Heart right ventricle (tissue), 16 donors: ENCODE data around the gene ZNF415. TPM values are rescaled to one million over a fixed set of nuclear protein-coding genes. Genes with fewer than 3 reads are reported as not detected.
A peak's percentile ranks its signal among the peaks of the same experiment; 100 is the strongest.

Source experiments
- ATAC-seq, 8 donors: fragments of 200-7000 bp; cut with Tn5 transposase; one replicate each; pipeline ENCODE4 v1.9.1; 2020; ENCODE audit warnings: mild to moderate bottlenecking in 8 of 8, moderate library complexity in 8 of 8, moderate number of reproducible peaks in 1 of 8
- DNase-seq, 2 donors: peaks; one replicate each; pipeline ENCODE4 v3.0.0-alpha.2; 2020
- H3K27ac ChIP-seq, 10 donors: fragments of 200-600 bp; sonication (generic) in 2 of 10; one replicate each; pipeline versions ENCODE4 v1.5.0 to v1.8.0; 2020 to 2022; ENCODE audit warnings: mild to moderate bottlenecking in 3 of 10
- H3K27me3 ChIP-seq, 7 donors: fragments of 200-600 bp; one replicate each; pipeline ENCODE4 v1.8.0; 2021 to 2022; ENCODE audit warnings: mild to moderate bottlenecking in 2 of 7
- H3K36me3 ChIP-seq, 9 donors: fragments of 200-600 bp; sonication (generic) in 1 of 9; one replicate each; pipeline versions ENCODE4 v1.5.0 to v1.8.0; 2020 to 2022; ENCODE audit warnings: mild to moderate bottlenecking in 2 of 9
- H3K4me1 ChIP-seq, 9 donors: fragments of 200-600 bp; sonication (generic) in 1 of 9; one replicate each; pipeline versions ENCODE4 v1.5.0 to v1.8.0; 2020 to 2022; ENCODE audit warnings: mild to moderate bottlenecking in 4 of 9
- H3K4me3 ChIP-seq, 10 donors: fragments of 200-600 bp; sonication (generic) in 2 of 10; one replicate each; pipeline versions ENCODE4 v1.5.0 to v1.8.0; 2020 to 2022; ENCODE audit warnings: mild to moderate bottlenecking in 7 of 10, moderate library complexity in 2 of 10
- H3K9me3 ChIP-seq, 11 donors: fragments of 200-600 bp in 10 of 11; sonication (generic) in 2 of 11; one replicate each; pipeline versions ENCODE4 v1.5.0 to v1.8.0; 2013 to 2022; ENCODE audit warnings: mild to moderate bottlenecking in 2 of 11, control low read depth in 1 of 11, moderate library complexity in 1 of 11
- WGBS, 2 donors: extraction: QIAGEN DNeasy Blood & Tissue Kit; methylation state at CpG; one replicate each; pipeline ENCODE4 v1.1.7; 2013; ENCODE audit warnings: inconsistent platforms in 1 of 2; 5-methylcytosine and 5-hydroxymethylcytosine counted together
- intact Hi-C, 10 donors: fragments of 100-400 bp; cut with DNase I; formaldehyde crosslinking; loops; one replicate each; pipeline versions ENCODE4 v1.11.1 to v1.14.2; 2022
- polyA plus RNA-seq, 2 donors: library from polyadenylated mRNA; stranded (reverse); fragments of 200-250 nt; gene quantifications; one replicate each; pipeline ENCODE4 v1.2.3, GENCODE V29; 2013
- total RNA-seq, 10 donors: library from RNA; stranded (reverse); fragmentation: NEBNext Ultra II Directional in 3 of 10; extraction: Animal tissue kit (Norgen Biotek cat#: 25700) in 3 of 10; gene quantifications; one replicate each; pipeline versions ENCODE4 v1.2.1 to v1.2.4, GENCODE V29; 2021 to 2023
- TF ChIP-seq, protein P1 (sequence below), 9 donors: fragments of 200-600 bp; sonication (generic) in 2 of 9; IDR thresholded peaks; one replicate each; pipeline versions ENCODE4 v1.5.0 to v1.8.0; 2021 to 2022; ENCODE audit warnings: antibody characterized with exemption in 9 of 9, mild to moderate bottlenecking in 5 of 9, moderate library complexity in 1 of 9
- donor health status: Arrhythmogenic right ventricular cardiomyopathy.
- donor health status: ischemic (EF 13 %, LVEDD 7.1; RV severe dilation, severe dysfunction).
- donor health status: healthy with polysubstance abuse.
- donor health status: DM: no; HTN: yes; CAD: no.
- donor health status: DM: no; HTN: no; CAD: no.
- donor health status: ischemic (EF 25% LVEDD 6.9; RV normal size, moderate dysfunction).
- donor health status: ischemic (EF 25% LVEDD 5.7; RV mildly dilated, moderate dysfunction).
- donor health status: healthy.
- donor health status: DM: yes; HTN: yes; CAD: no.
- donor health status: Ischemic cardiomyopathy.
- donor health status: ischemic (EF 35%, LVEDD 5.7; RV mildly dilated, moderate dysfunction).
- donor health status: nonischemic (EF 11% LVEDD 7.7; RV severe dilation, severe dysfunction).
- donor health status: DM: yes; HTN: yes; CAD: no.
- donor health status: PGD.
- donor health status: ischemic (EF 29% LVEDD 5.4; RV normal size, mild dysfunction).
- donor health status: nonischemic (EF 23%, LVEDD 6.1; RV moderate dilation, normal function).

Gene ZNF415
- total and polyA plus RNA-seq, 12 donors, result 9.5 to 32.5 (median 21.7) TPM

- no peaks in the 10 kb centered on the region for H3K9me3 ChIP-seq
- TF ChIP-seq, protein P1, sequence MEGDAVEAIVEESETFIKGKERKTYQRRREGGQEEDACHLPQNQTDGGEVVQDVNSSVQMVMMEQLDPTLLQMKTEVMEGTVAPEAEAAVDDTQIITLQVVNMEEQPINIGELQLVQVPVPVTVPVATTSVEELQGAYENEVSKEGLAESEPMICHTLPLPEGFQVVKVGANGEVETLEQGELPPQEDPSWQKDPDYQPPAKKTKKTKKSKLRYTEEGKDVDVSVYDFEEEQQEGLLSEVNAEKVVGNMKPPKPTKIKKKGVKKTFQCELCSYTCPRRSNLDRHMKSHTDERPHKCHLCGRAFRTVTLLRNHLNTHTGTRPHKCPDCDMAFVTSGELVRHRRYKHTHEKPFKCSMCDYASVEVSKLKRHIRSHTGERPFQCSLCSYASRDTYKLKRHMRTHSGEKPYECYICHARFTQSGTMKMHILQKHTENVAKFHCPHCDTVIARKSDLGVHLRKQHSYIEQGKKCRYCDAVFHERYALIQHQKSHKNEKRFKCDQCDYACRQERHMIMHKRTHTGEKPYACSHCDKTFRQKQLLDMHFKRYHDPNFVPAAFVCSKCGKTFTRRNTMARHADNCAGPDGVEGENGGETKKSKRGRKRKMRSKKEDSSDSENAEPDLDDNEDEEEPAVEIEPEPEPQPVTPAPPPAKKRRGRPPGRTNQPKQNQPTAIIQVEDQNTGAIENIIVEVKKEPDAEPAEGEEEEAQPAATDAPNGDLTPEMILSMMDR (IDR thresholded peaks at IDR 0.05), result no peak
- intact Hi-C loops, result no loop called here
- peak overlapping the region in 5 of 10 donors; percentile 12 to 59 (median 36) for H3K27ac ChIP-seq
- H3K4me3 ChIP-seq, result no peak overlapping the region
- 70% methylated on average over 28 to 29 of the region's 29 CpGs for WGBS, 2 donors
- peaks cover 0 to 76% (median 16%) of the 10 kb centered on the region in 9 donors for H3K36me3 ChIP-seq
- H3K27me3 ChIP-seq, result no peaks in the 10 kb centered on the region
- ATAC-seq, result peak in 4 of 8 donors; percentile 27 to 52 (median 36)
- H3K4me1 ChIP-seq, result peaks cover 0 to 44% (median 18%) of the 10 kb centered on the region in 9 donors
- no peak for DNase-seq
These were observed 37.7 kb downstream of the ZNF415 start for GRCh38 chr19:53094754-53095575.

DNA sequence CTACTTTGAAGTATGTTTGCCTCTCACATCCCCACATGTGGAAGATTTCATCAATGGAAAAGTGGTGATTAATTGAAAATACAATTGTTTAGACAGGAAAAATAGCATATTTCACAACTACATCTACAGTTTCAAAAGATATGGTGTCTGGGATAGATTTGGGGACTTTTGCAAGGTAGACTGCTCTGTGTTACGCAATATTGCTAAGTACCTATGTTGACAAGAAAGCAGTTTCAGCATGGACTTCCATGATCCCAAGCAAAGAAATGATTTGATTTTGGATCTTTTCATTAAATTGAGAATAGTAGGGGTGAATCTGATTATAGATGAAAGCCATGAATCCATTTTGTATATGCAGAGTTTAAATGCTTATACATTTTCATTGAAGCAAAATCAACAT lies 40.0 kb downstream of the ZNF415 start:
- no peak for DNase-seq

DNA sequence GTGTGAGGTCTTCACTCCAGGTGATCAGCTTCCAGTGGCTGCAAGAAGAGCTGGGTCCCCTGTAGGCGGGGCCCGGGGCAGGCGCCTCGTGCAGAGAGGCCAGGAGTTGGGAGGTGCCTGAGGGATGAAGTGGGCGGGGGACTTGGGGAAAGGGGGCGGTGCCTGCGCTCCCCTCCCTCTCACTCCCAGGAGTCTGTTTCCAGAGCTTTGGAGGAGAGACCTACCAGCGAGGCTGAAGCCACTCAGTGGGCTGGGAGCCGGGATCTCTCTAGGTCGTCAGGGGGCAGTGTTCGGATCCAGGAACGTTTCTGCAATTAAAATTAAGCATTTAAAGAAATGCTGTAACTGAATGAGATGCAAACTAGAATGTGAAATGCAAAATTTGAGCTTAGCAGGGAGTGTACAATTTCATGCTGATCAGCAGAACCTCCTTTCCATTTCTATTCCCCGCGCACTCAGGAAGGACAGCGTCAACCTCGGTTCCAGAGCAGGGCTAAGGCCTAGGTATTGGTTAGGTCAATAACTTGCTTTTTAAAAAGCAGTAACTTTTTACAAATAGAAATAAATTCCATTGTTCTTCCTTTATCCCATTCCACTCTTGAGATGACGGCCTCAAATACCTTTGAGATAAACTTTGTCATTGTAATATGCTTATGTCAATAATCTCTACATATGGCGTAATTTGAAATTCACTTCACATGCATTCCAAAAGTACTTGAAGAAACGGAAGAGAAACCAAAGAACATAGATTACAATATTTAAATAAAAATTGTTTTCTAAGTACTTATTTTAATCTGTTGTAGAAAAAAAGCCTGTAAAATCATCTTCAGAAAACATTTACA lies 41.1 kb downstream of the ZNF415 start:
- peaks cover 0 to 85% (median 19%) of the 10 kb centered on the region in 9 donors for H3K36me3 ChIP-seq
- no peaks in the 10 kb centered on the region for H3K9me3 ChIP-seq
- no peaks in the 10 kb centered on the region for H3K27me3 ChIP-seq
- TF ChIP-seq, protein P1 (IDR thresholded peaks at IDR 0.05), result no peak
- WGBS, 2 donors, result 88 to 91% methylated on average over 19 of the region's 19 CpGs
- intact Hi-C loops, result no loop called here
- H3K4me3 ChIP-seq, result no peak overlapping the region
- DNase-seq (no peak), ATAC-seq (no peak)
- peaks cover 3 to 42% (median 24%) of the 10 kb centered on the region in 9 donors for H3K4me1 ChIP-seq
- H3K27ac ChIP-seq, result no peak overlapping the region

More for the DNA sequence above, 40.0 kb downstream of the ZNF415 start:
- no peak overlapping the region for H3K4me3 ChIP-seq
- H3K27ac ChIP-seq, result no peak overlapping the region
- WGBS, 2 donors, result 4 to 58% methylated on average over 1 of the region's 1 CpG
- peaks cover 3 to 38% (median 23%) of the 10 kb centered on the region in 9 donors for H3K4me1 ChIP-seq
- no peaks in the 10 kb centered on the region for H3K27me3 ChIP-seq
- no peak for ATAC-seq
- peaks cover 0 to 79% (median 19%) of the 10 kb centered on the region in 9 donors for H3K36me3 ChIP-seq
- no peaks in the 10 kb centered on the region for H3K9me3 ChIP-seq
- TF ChIP-seq, protein P1 (IDR thresholded peaks at IDR 0.05), result no peak
- intact Hi-C loops, result no loop called here

- intact Hi-C loops, result no loop called here
- WGBS, 2 donors, result 71 to 77% methylated on average over 6 of the region's 6 CpGs
- Histone ChIP-seq H3K27ac (peak overlapping the region; percentile 60 to 90 (median 82)), H3K36me3 (peaks cover 0 to 99% (median 43%) of the 10 kb centered on the region in 9 donors), H3K4me1 (peaks cover 0 to 27% (median 11%) of the 10 kb centered on the region in 9 donors), H3K4me3 (no peak overlapping the region), H3K27me3 (no peaks in the 10 kb centered on the region), H3K9me3 (peaks cover 0 to 2% (median 0%) of the 10 kb centered on the region in 11 donors)
- TF ChIP-seq, protein P1 (IDR thresholded peaks at IDR 0.05), result no peak
- ATAC-seq (peak in 3 of 8 donors; percentile 32 to 70 (median 33)), DNase-seq (no peak)
These were observed 44.6 kb downstream of the ZNF415 start for GRCh38 chr19:53088091-53088490.
